Measurements from ENCODE around the gene ELAVL2. TPM values are rescaled to one million over a fixed set of nuclear protein-coding genes. Genes with fewer than 3 reads are reported as not detected.

The ELAVL2 gene
- total RNA-seq, 1 experiment from 2014 or later: 35.9 TPM

DNA sequence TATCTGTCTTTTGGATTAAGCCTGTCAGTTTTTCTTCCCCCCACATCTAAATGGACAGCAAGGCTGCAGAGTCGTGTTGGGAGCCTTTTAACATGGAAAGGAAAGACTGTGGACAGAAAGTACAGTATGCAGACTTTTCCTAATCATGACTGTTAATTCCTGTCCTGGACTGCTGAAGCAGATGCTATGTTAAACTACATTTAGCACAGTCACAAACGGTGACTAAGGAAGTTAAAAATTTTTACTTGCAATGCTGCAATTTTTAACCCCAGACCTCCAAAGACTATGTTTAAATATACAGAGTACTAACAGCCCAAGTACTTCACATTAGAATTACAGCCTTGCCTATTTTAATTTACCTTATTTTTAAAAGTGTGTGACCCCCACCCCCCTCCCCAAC is 51.8 kb downstream of the ELAVL2 start (continued):
- TF ChIP-seq, protein P1, sequence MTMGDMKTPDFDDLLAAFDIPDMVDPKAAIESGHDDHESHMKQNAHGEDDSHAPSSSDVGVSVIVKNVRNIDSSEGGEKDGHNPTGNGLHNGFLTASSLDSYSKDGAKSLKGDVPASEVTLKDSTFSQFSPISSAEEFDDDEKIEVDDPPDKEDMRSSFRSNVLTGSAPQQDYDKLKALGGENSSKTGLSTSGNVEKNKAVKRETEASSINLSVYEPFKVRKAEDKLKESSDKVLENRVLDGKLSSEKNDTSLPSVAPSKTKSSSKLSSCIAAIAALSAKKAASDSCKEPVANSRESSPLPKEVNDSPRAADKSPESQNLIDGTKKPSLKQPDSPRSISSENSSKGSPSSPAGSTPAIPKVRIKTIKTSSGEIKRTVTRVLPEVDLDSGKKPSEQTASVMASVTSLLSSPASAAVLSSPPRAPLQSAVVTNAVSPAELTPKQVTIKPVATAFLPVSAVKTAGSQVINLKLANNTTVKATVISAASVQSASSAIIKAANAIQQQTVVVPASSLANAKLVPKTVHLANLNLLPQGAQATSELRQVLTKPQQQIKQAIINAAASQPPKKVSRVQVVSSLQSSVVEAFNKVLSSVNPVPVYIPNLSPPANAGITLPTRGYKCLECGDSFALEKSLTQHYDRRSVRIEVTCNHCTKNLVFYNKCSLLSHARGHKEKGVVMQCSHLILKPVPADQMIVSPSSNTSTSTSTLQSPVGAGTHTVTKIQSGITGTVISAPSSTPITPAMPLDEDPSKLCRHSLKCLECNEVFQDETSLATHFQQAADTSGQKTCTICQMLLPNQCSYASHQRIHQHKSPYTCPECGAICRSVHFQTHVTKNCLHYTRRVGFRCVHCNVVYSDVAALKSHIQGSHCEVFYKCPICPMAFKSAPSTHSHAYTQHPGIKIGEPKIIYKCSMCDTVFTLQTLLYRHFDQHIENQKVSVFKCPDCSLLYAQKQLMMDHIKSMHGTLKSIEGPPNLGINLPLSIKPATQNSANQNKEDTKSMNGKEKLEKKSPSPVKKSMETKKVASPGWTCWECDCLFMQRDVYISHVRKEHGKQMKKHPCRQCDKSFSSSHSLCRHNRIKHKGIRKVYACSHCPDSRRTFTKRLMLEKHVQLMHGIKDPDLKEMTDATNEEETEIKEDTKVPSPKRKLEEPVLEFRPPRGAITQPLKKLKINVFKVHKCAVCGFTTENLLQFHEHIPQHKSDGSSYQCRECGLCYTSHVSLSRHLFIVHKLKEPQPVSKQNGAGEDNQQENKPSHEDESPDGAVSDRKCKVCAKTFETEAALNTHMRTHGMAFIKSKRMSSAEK (CRISPR knock-in tag; IDR thresholded peaks at IDR 0.05; ENCODE audit: borderline replicate concordance): no peak
- TF ChIP-seq, protein P2, sequence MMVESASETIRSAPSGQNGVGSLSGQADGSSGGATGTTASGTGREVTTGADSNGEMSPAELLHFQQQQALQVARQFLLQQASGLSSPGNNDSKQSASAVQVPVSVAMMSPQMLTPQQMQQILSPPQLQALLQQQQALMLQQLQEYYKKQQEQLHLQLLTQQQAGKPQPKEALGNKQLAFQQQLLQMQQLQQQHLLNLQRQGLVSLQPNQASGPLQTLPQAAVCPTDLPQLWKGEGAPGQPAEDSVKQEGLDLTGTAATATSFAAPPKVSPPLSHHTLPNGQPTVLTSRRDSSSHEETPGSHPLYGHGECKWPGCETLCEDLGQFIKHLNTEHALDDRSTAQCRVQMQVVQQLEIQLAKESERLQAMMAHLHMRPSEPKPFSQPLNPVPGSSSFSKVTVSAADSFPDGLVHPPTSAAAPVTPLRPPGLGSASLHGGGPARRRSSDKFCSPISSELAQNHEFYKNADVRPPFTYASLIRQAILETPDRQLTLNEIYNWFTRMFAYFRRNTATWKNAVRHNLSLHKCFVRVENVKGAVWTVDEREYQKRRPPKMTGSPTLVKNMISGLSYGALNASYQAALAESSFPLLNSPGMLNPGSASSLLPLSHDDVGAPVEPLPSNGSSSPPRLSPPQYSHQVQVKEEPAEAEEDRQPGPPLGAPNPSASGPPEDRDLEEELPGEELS (CRISPR knock-in tag; IDR thresholded peaks at IDR 0.05): no peak
- no peak for TF ChIP-seq IRF2 (CRISPR knock-in tag; IDR thresholded peaks at IDR 0.05; ENCODE audit: borderline replicate concordance, low read depth)
- TF ChIP-seq, protein P3, sequence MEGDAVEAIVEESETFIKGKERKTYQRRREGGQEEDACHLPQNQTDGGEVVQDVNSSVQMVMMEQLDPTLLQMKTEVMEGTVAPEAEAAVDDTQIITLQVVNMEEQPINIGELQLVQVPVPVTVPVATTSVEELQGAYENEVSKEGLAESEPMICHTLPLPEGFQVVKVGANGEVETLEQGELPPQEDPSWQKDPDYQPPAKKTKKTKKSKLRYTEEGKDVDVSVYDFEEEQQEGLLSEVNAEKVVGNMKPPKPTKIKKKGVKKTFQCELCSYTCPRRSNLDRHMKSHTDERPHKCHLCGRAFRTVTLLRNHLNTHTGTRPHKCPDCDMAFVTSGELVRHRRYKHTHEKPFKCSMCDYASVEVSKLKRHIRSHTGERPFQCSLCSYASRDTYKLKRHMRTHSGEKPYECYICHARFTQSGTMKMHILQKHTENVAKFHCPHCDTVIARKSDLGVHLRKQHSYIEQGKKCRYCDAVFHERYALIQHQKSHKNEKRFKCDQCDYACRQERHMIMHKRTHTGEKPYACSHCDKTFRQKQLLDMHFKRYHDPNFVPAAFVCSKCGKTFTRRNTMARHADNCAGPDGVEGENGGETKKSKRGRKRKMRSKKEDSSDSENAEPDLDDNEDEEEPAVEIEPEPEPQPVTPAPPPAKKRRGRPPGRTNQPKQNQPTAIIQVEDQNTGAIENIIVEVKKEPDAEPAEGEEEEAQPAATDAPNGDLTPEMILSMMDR (IDR thresholded peaks at IDR 0.05): no peak

GRCh38 chr9:23772385-23772783 is 53.7 kb downstream of the ELAVL2 start:
- H3K4me3 Mint-ChIP-seq: no peak overlapping the region
- no peaks in the 10 kb centered on the region for H3K9me3 Mint-ChIP-seq
- ChIA-PET POLR2A (interaction anchor here (1.1 kb wide), 1 partner anchor 41 kb away, joined by 5 read pairs; no protein-coding TSS in a partner anchor), CTCF (no interaction called here)
- ATAC-seq: no peak
- H3K27ac Mint-ChIP-seq: no peak overlapping the region
- DNase-seq (ENCODE audit: low spot score): no peak
- H3K4me1 Mint-ChIP-seq: peaks cover 90% of the 10 kb centered on the region
- peaks cover 7% of the 10 kb centered on the region for H3K36me3 Mint-ChIP-seq
- TF ChIP-seq HMGXB4 (CRISPR knock-in tag; IDR thresholded peaks at IDR 0.05): no peak
- TF ChIP-seq NR2C2 (CRISPR knock-in tag; IDR thresholded peaks at IDR 0.05): no peak
- no peak for TF ChIP-seq TEAD1 (CRISPR knock-in tag; IDR thresholded peaks at IDR 0.05)
- no peak for TF ChIP-seq NR3C1 (CRISPR knock-in tag; conservative IDR thresholded peaks at IDR 0.05; ENCODE audit: low read depth)
- TF ChIP-seq, protein P4, sequence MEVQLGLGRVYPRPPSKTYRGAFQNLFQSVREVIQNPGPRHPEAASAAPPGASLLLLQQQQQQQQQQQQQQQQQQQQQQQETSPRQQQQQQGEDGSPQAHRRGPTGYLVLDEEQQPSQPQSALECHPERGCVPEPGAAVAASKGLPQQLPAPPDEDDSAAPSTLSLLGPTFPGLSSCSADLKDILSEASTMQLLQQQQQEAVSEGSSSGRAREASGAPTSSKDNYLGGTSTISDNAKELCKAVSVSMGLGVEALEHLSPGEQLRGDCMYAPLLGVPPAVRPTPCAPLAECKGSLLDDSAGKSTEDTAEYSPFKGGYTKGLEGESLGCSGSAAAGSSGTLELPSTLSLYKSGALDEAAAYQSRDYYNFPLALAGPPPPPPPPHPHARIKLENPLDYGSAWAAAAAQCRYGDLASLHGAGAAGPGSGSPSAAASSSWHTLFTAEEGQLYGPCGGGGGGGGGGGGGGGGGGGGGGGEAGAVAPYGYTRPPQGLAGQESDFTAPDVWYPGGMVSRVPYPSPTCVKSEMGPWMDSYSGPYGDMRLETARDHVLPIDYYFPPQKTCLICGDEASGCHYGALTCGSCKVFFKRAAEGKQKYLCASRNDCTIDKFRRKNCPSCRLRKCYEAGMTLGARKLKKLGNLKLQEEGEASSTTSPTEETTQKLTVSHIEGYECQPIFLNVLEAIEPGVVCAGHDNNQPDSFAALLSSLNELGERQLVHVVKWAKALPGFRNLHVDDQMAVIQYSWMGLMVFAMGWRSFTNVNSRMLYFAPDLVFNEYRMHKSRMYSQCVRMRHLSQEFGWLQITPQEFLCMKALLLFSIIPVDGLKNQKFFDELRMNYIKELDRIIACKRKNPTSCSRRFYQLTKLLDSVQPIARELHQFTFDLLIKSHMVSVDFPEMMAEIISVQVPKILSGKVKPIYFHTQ (CRISPR knock-in tag; IDR thresholded peaks at IDR 0.05): no peak
- TF ChIP-seq FOXJ3 (CRISPR knock-in tag; IDR thresholded peaks at IDR 0.05; ENCODE audit: borderline replicate concordance): no peak
- TF ChIP-seq MAX (CRISPR knock-in tag; IDR thresholded peaks at IDR 0.05): no peak
- no peak for TF ChIP-seq E2F5 (CRISPR knock-in tag; IDR thresholded peaks at IDR 0.05)
- no peak for TF ChIP-seq TP53 (CRISPR knock-in tag; IDR thresholded peaks at IDR 0.05)
- TF ChIP-seq, protein P5, sequence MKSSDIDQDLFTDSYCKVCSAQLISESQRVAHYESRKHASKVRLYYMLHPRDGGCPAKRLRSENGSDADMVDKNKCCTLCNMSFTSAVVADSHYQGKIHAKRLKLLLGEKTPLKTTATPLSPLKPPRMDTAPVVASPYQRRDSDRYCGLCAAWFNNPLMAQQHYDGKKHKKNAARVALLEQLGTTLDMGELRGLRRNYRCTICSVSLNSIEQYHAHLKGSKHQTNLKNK (CRISPR knock-in tag; IDR thresholded peaks at IDR 0.05): no peak
- no peak for TF ChIP-seq MXD4 (CRISPR knock-in tag; IDR thresholded peaks at IDR 0.05; ENCODE audit: borderline replicate concordance)
- no peak for TF ChIP-seq USF2 (CRISPR knock-in tag; IDR thresholded peaks at IDR 0.05)
- TF ChIP-seq MLX (CRISPR knock-in tag; IDR thresholded peaks at IDR 0.05): no peak
- TF ChIP-seq SMAD3 (CRISPR knock-in tag; IDR thresholded peaks at IDR 0.05; ENCODE audit: borderline replicate concordance): no peak
- H3K27me3 Mint-ChIP-seq (ENCODE audit: low read depth): no peaks in the 10 kb centered on the region
